HEK293T (cell line): ENCODE measurements around the gene CD83.

ENCODE experiments used
- ARNT ChIP-seq: fragments of 450-650 bp; IDR thresholded peaks from 2 replicates; pipeline ENCODE4 v1.6.1; 2017; ENCODE audit warnings: mild to moderate bottlenecking
- BHLHE40 ChIP-seq: fragments of 450-650 bp; IDR thresholded peaks from 2 replicates; pipeline ENCODE4 v1.6.1; 2016; ENCODE audit warnings: mild to moderate bottlenecking, moderate library complexity, borderline replicate concordance
- ELF4 ChIP-seq: fragments of 450-650 bp; IDR thresholded peaks from 2 replicates; pipeline ENCODE4 v1.6.1; 2017; ENCODE audit warnings: antibody characterized with exemption
- FOXA1 ChIP-seq: fragments of 450-650 bp; IDR thresholded peaks from 2 replicates; pipeline ENCODE4 v1.6.1; 2016; ENCODE audit warnings: mild to moderate bottlenecking
- FOXK2 ChIP-seq: fragments of 450-650 bp; IDR thresholded peaks from 2 replicates; pipeline ENCODE4 v1.6.1; 2016; ENCODE audit warnings: mild to moderate bottlenecking
- FOXM1 ChIP-seq: fragments of 450-650 bp; IDR thresholded peaks from 2 replicates; pipeline ENCODE4 v1.6.1; 2017; ENCODE audit warnings: mild to moderate bottlenecking, borderline replicate concordance
- HDGF ChIP-seq: fragments of 450-650 bp; IDR thresholded peaks from 2 replicates; pipeline ENCODE4 v1.6.1; 2017; ENCODE audit warnings: antibody characterized with exemption, borderline replicate concordance
- L3MBTL2 ChIP-seq: fragments of 450-650 bp; conservative IDR thresholded peaks from 2 replicates; pipeline ENCODE4 v1.6.1; 2016; ENCODE audit warnings: mild to moderate bottlenecking
- NFRKB ChIP-seq: fragments of 450-650 bp; IDR thresholded peaks from 2 replicates; pipeline ENCODE4 v1.6.1; 2016; ENCODE audit warnings: mild to moderate bottlenecking, moderate library complexity
- SP1 ChIP-seq: fragments of 450-650 bp; IDR thresholded peaks from 2 replicates; pipeline ENCODE4 v1.6.1; 2017
- TARDBP ChIP-seq: fragments of 450-650 bp; IDR thresholded peaks from 2 replicates; pipeline ENCODE4 v1.6.1; 2016
- TF ChIP-seq, protein P1 (sequence below): fragments of 450-650 bp; IDR thresholded peaks from 2 replicates; pipeline ENCODE4 v1.6.1; 2016

DNA sequence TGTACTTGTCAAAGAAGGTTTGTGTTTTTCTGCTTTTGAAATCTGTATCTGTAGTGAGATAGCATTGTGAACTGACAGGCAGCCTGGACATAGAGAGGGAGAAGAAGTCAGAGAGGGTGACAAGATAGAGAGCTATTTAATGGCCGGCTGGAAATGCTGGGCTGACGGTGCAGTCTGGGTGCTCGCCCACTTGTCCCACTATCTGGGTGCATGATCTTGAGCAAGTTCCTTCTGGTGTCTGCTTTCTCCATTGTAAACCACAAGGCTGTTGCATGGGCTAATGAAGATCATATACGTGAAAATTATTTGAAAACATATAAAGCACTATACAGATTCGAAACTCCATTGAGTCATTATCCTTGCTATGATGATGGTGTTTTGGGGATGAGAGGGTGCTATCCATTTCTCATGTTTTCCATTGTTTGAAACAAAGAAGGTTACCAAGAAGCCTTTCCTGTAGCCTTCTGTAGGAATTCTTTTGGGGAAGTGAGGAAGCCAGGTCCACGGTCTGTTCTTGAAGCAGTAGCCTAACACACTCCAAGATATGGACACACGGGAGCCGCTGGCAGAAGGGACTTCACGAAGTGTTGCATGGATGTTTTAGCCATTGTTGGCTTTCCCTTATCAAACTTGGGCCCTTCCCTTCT is 18.4 kb downstream of the CD83 start:
- TF ChIP-seq FOXA1: no peak
- no peak for TF ChIP-seq BHLHE40
- no peak for TF ChIP-seq ELF4
- TF ChIP-seq FOXM1: no peak
- no peak for TF ChIP-seq L3MBTL2
- no peak for TF ChIP-seq ARNT
- no peak for TF ChIP-seq FOXK2
- TF ChIP-seq SP1: no peak
- no peak for TF ChIP-seq NFRKB
- TF ChIP-seq, protein P1, sequence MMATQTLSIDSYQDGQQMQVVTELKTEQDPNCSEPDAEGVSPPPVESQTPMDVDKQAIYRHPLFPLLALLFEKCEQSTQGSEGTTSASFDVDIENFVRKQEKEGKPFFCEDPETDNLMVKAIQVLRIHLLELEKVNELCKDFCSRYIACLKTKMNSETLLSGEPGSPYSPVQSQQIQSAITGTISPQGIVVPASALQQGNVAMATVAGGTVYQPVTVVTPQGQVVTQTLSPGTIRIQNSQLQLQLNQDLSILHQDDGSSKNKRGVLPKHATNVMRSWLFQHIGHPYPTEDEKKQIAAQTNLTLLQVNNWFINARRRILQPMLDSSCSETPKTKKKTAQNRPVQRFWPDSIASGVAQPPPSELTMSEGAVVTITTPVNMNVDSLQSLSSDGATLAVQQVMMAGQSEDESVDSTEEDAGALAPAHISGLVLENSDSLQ: no peak
- no peak for TF ChIP-seq HDGF
- TF ChIP-seq TARDBP: no peak
